GM06990 (cell line): ENCODE measurements around the gene SPAG9.

Experiments
- DNase-seq: peaks from one replicate; pipeline ENCODE4 v3.0.0-alpha.2; 2011; ENCODE audit not compliant: insufficient read length; ENCODE audit errors: extremely low read depth
- H3K27me3 ChIP-seq: replicated peaks from 2 replicates; pipeline ENCODE4 v1.6.0; 2011; ENCODE audit warnings: low read length; ENCODE audit not compliant: control insufficient read depth, insufficient read depth
- H3K36me3 ChIP-seq: 2 replicates; pipeline ENCODE4 v1.5.1; 2011; ENCODE audit warnings: low read length; ENCODE audit not compliant: control insufficient read depth, insufficient read depth
- H3K4me3 ChIP-seq: replicated peaks from 2 replicates; pipeline ENCODE4 v1.5.1; 2011; ENCODE audit warnings: low read depth, mild to moderate bottlenecking, control low read depth, low read length
- CTCF ChIP-seq: IDR thresholded peaks from 2 replicates; pipeline ENCODE4 v1.5.1; 2011; ENCODE audit warnings: low read length, control low read depth, mild to moderate bottlenecking, inconsistent platforms; ENCODE audit not compliant: insufficient read depth, poor library complexity, severe bottlenecking

SPAG9 gene

GRCh38 chr17:50949128-50949988 is 171.3 kb downstream of the SPAG9 start:
- no peak for TF ChIP-seq CTCF
- no peak overlapping the region for H3K4me3 ChIP-seq
- DNase-seq = no peak

DNA sequence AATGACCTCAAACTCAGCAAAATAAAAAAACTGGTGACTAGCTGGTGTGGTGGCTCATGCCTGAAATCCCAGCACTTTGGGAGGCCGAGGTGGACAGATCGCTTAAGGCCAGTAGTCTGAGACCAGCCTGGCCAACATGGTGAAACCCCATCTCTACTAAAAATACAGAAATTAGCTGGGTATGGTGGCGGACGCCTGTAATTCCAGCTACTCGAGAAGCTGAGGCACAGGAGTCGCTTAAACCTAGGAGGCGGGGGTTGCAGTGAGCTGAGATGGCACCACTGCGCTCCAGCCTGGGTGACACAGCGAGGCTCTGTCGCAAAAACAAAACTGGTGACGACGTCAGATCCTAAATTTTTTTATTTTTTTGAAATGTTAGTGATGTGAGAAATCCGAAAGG is 172.0 kb downstream of the SPAG9 start:
- no peak for TF ChIP-seq CTCF
- Histone ChIP-seq H3K27me3 (no peaks in the 10 kb centered on the region), H3K36me3 (no peaks in the 10 kb centered on the region), H3K4me3 (no peak overlapping the region)
- no peak for DNase-seq

More at GRCh38 chr17:50949128-50949988, 171.3 kb downstream of the SPAG9 start:
- H3K36me3 ChIP-seq = no peaks in the 10 kb centered on the region
- H3K27me3 ChIP-seq = no peaks in the 10 kb centered on the region

GRCh38 chr17:50947782-50948543 is 172.7 kb downstream of the SPAG9 start:
- TF ChIP-seq CTCF = no peak
- no peak for DNase-seq
- no peak overlapping the region for H3K4me3 ChIP-seq
- H3K36me3 ChIP-seq = no peaks in the 10 kb centered on the region
- no peaks in the 10 kb centered on the region for H3K27me3 ChIP-seq

DNA sequence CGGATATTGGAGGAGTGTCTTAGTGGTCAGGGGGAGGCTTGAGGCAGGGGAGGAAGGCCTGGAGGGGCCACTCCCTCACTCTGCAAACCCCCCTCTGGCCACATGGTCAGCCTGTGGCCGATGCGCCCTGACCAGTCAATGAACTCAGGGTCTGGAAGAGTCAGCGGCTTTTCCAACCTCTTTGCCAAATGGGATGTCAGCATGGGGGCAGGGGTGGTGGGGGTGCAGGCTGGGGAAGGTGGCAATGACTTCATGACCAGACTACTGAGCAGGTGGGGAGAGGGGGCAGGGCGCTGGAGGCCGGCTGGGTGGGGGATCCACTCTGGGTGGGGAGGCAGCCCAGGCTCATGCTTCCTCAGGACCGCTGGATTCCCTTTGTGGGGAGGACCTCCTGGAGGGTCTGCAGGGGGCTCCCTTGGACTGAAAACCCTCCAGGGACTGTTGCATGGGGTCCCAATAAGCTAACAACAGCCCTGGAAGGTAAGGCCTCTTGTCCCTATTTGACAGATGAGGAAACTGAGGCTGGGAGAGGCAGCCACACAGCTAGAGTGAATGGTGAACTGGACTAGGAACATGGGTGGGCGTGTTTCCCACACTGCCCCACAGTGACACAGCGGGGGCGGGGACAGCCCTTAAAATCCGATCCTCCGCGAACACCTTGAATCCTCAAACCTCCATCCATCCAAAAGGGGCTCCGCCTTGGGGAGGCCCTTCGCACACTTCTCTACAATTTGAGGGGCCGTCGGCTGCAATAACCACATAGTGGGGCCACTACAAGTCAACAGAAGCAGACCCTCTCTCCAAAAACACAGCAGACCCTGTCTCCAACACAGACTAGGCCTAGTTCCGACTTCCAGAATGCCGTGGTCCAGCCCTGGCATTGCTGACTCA is 173.5 kb downstream of the SPAG9 start:
- no peaks in the 10 kb centered on the region for H3K36me3 ChIP-seq
- no peak overlapping the region for H3K4me3 ChIP-seq
- no peak for DNase-seq
- H3K27me3 ChIP-seq = no peaks in the 10 kb centered on the region
- TF ChIP-seq CTCF = no peak

GRCh38 chr17:50946223-50946890 is 174.3 kb downstream of the SPAG9 start:
- TF ChIP-seq CTCF = no peak

More at GRCh38 chr17:50946223-50946890, 174.3 kb downstream of the SPAG9 start:
- DNase-seq = no peak
- H3K36me3 ChIP-seq = no peaks in the 10 kb centered on the region
- no peak overlapping the region for H3K4me3 ChIP-seq
- no peaks in the 10 kb centered on the region for H3K27me3 ChIP-seq
